ENCODE measurements around the gene PIMREG.
A peak's percentile ranks its signal among the peaks of the same experiment; 100 is the strongest.

Gene PIMREG

GRCh38 chr17:6437956-6438355 is 6.3 kb upstream of the PIMREG start:
- no peak for DNase-seq (ENCODE audit: low read depth)

GRCh38 chr17:6439951-6440350 is 4.3 kb upstream of the PIMREG start:
- no peak for DNase-seq (ENCODE audit: low read depth)

GRCh38 chr17:6442775-6443174 is 1.5 kb upstream of the PIMREG start:
- no peak for DNase-seq (ENCODE audit: low read depth)

GRCh38 chr17:6444571-6445335 is 498 bp downstream of the PIMREG start:
- no peak for DNase-seq (ENCODE audit: low read depth)

GRCh38 chr17:6446516-6447100 is 2.4 kb downstream of the PIMREG start:
- no peak for DNase-seq (ENCODE audit: low read depth)

- DNase-seq (ENCODE audit: low read depth), result no peak
Observed at GRCh38 chr17:6448473-6448872, 4.2 kb downstream of the PIMREG start.

GRCh38 chr17:6449307-6449706 is 5.1 kb downstream of the PIMREG start:
- no peak for DNase-seq (ENCODE audit: low read depth)

GRCh38 chr17:6450926-6451832 is 6.9 kb downstream of the PIMREG start:
- DNase-seq (ENCODE audit: low read depth), result no peak

GRCh38 chr17:6452471-6453266 is 8.4 kb downstream of the PIMREG start:
- DNase-seq (ENCODE audit: low read depth), result no peak

- no peak for DNase-seq (ENCODE audit: low read depth)
Observed at GRCh38 chr17:6453279-6454024, 9.2 kb downstream of the PIMREG start.

- no peak for DNase-seq (ENCODE audit: low read depth)
Observed at GRCh38 chr17:6454495-6455320, 10.5 kb downstream of the PIMREG start.

GRCh38 chr17:6455321-6455705 is 11.1 kb downstream of the PIMREG start:
- peak; percentile 20 for DNase-seq (ENCODE audit: low read depth)

- no peak for DNase-seq (ENCODE audit: low read depth)
Observed at GRCh38 chr17:6456321-6456720, 12.1 kb downstream of the PIMREG start.

- peak; percentile 44 for DNase-seq (ENCODE audit: low read depth)
Observed at GRCh38 chr17:6456914-6457687, 12.8 kb downstream of the PIMREG start.

- DNase-seq (ENCODE audit: low read depth), result peak; percentile 34
Observed at GRCh38 chr17:6457688-6458459, 13.6 kb downstream of the PIMREG start.

- no peak for DNase-seq (ENCODE audit: low read depth)
Observed at GRCh38 chr17:6458460-6458950, 14.2 kb downstream of the PIMREG start.

GRCh38 chr17:6460531-6461161 is 16.4 kb downstream of the PIMREG start:
- DNase-seq (ENCODE audit: low read depth), result no peak

- DNase-seq (ENCODE audit: low read depth), result no peak
Observed at GRCh38 chr17:6461246-6461645, 17.0 kb downstream of the PIMREG start.

All from amniotic epithelial cell (primary cell).